NT2/D1 (cell line): Measurements from ENCODE around the gene ERGIC1.

Source experiments
- SUZ12 ChIP-seq: IDR thresholded peaks from 2 replicates; pipeline ENCODE4 v1.6.1; 2011; ENCODE audit not compliant: insufficient read length, insufficient read depth; ENCODE audit errors: extremely low read depth
- ZNF274 ChIP-seq: IDR thresholded peaks from 2 replicates; pipeline ENCODE4 v1.6.1; 2011; ENCODE audit warnings: mild to moderate bottlenecking, low read depth, low read length

- TF ChIP-seq SUZ12, result no peak
- TF ChIP-seq ZNF274, result no peak
Observed at GRCh38 chr5:172860520-172861443, 26.7 kb downstream of the ERGIC1 start.
